ENCODE measurements around the gene FGFR2. TPM values are rescaled to one million over a fixed set of nuclear protein-coding genes. Genes with fewer than 3 reads are reported as not detected.
"Not testable (repeated sequence)": the region's sequence is repeated elsewhere in the genome, so short reads cannot be mapped to it uniquely, and the experiment has no call there.

FGFR2 gene
- total RNA-seq, 1 donor from 2014 or later = not detected

GRCh38 chr10:121574519-121575166 is 23.6 kb downstream of the FGFR2 start:
- H3K27me3 Mint-ChIP-seq (ENCODE audit: insufficient read depth) = no peaks in the 10 kb centered on the region
- H3K9me3 Mint-ChIP-seq = no peaks in the 10 kb centered on the region
- intact Hi-C loops (cut with micrococcal nuclease) = no loop called here
- no peak overlapping the region for H3K4me3 Mint-ChIP-seq
- no peak for DNase-seq (ENCODE audit: low spot score)
- H3K27ac Mint-ChIP-seq = no peak overlapping the region
- no peaks in the 10 kb centered on the region for H3K36me3 Mint-ChIP-seq (ENCODE audit: low read depth)
- H3K4me1 Mint-ChIP-seq (ENCODE audit: low read depth) = no peaks in the 10 kb centered on the region

GRCh38 chr10:121573538-121573941 is 24.7 kb downstream of the FGFR2 start:
- no peak for DNase-seq (ENCODE audit: low spot score)
- Mint-ChIP-seq H3K9me3 (no peaks in the 10 kb centered on the region), H3K36me3 (ENCODE audit: low read depth) (no peaks in the 10 kb centered on the region), H3K27ac (no peak overlapping the region), H3K27me3 (ENCODE audit: insufficient read depth) (no peaks in the 10 kb centered on the region), H3K4me1 (ENCODE audit: low read depth) (no peaks in the 10 kb centered on the region), H3K4me3 (no peak overlapping the region)
- intact Hi-C loops (cut with micrococcal nuclease) = no loop called here

GRCh38 chr10:121572859-121573537 is 25.2 kb downstream of the FGFR2 start:
- H3K4me3 Mint-ChIP-seq = no peak overlapping the region
- H3K4me1 Mint-ChIP-seq (ENCODE audit: low read depth) = no peaks in the 10 kb centered on the region
- no peaks in the 10 kb centered on the region for H3K36me3 Mint-ChIP-seq (ENCODE audit: low read depth)
- no peak overlapping the region for H3K27ac Mint-ChIP-seq
- no peaks in the 10 kb centered on the region for H3K27me3 Mint-ChIP-seq (ENCODE audit: insufficient read depth)
- no peaks in the 10 kb centered on the region for H3K9me3 Mint-ChIP-seq
- DNase-seq (ENCODE audit: low spot score) = no peak
- intact Hi-C loops (cut with micrococcal nuclease) = no loop called here

GRCh38 chr10:121570315-121570714 is 27.9 kb downstream of the FGFR2 start:
- H3K4me3 Mint-ChIP-seq = no peak overlapping the region
- no peak for DNase-seq (ENCODE audit: low spot score)
- H3K27me3 Mint-ChIP-seq (ENCODE audit: insufficient read depth) = no peaks in the 10 kb centered on the region
- no peaks in the 10 kb centered on the region for H3K36me3 Mint-ChIP-seq (ENCODE audit: low read depth)
- no peaks in the 10 kb centered on the region for H3K9me3 Mint-ChIP-seq
- H3K27ac Mint-ChIP-seq = no peak overlapping the region
- intact Hi-C loops (cut with micrococcal nuclease) = no loop called here
- H3K4me1 Mint-ChIP-seq (ENCODE audit: low read depth) = no peaks in the 10 kb centered on the region

- Mint-ChIP-seq H3K36me3 (ENCODE audit: low read depth) (no peaks in the 10 kb centered on the region), H3K9me3 (no peaks in the 10 kb centered on the region), H3K4me1 (ENCODE audit: low read depth) (no peaks in the 10 kb centered on the region), H3K27ac (no peak overlapping the region), H3K27me3 (ENCODE audit: insufficient read depth) (peaks cover 2% of the 10 kb centered on the region), H3K4me3 (no peak overlapping the region)
- DNase-seq (ENCODE audit: low spot score) = no peak
- intact Hi-C loops (cut with micrococcal nuclease) = no loop called here
These were observed 30.0 kb downstream of the FGFR2 start for GRCh38 chr10:121568275-121568674.

GRCh38 chr10:121567569-121567968 is 30.7 kb downstream of the FGFR2 start:
- Mint-ChIP-seq H3K4me1 (ENCODE audit: low read depth) (no peaks in the 10 kb centered on the region), H3K36me3 (ENCODE audit: low read depth) (no peaks in the 10 kb centered on the region), H3K27ac (no peak overlapping the region), H3K9me3 (no peaks in the 10 kb centered on the region), H3K4me3 (no peak overlapping the region), H3K27me3 (ENCODE audit: insufficient read depth) (peaks cover 2% of the 10 kb centered on the region)
- intact Hi-C loops (cut with micrococcal nuclease) = no loop called here
- no peak for DNase-seq (ENCODE audit: low spot score)

GRCh38 chr10:121566755-121567154 is 31.5 kb downstream of the FGFR2 start:
- intact Hi-C loops (cut with micrococcal nuclease) = no loop called here
- Mint-ChIP-seq H3K27me3 (ENCODE audit: insufficient read depth) (peaks cover 2% of the 10 kb centered on the region), H3K27ac (no peak overlapping the region), H3K4me3 (no peak overlapping the region), H3K4me1 (ENCODE audit: low read depth) (no peaks in the 10 kb centered on the region), H3K9me3 (no peaks in the 10 kb centered on the region), H3K36me3 (ENCODE audit: low read depth) (no peaks in the 10 kb centered on the region)
- no peak for DNase-seq (ENCODE audit: low spot score)

- Mint-ChIP-seq H3K27me3 (ENCODE audit: insufficient read depth) (peaks cover 5% of the 10 kb centered on the region), H3K36me3 (ENCODE audit: low read depth) (no peaks in the 10 kb centered on the region), H3K9me3 (no peaks in the 10 kb centered on the region), H3K27ac (no peak overlapping the region), H3K4me1 (ENCODE audit: low read depth) (no peaks in the 10 kb centered on the region), H3K4me3 (no peak overlapping the region)
- intact Hi-C loops (cut with micrococcal nuclease) = no loop called here
- no peak for DNase-seq (ENCODE audit: low spot score)
These were observed 38.8 kb downstream of the FGFR2 start for GRCh38 chr10:121559326-121560026.

- no peak for DNase-seq (ENCODE audit: low spot score)
- Mint-ChIP-seq H3K4me1 (ENCODE audit: low read depth) (no peaks in the 10 kb centered on the region), H3K4me3 (no peak overlapping the region), H3K27me3 (ENCODE audit: insufficient read depth) (peaks cover 2% of the 10 kb centered on the region), H3K27ac (no peak overlapping the region), H3K9me3 (no peaks in the 10 kb centered on the region), H3K36me3 (ENCODE audit: low read depth) (no peaks in the 10 kb centered on the region)
- intact Hi-C loops (cut with micrococcal nuclease) = no loop called here
These were observed 40.0 kb downstream of the FGFR2 start for GRCh38 chr10:121558238-121558637.

GRCh38 chr10:121556918-121557573 is 41.2 kb downstream of the FGFR2 start:
- Mint-ChIP-seq H3K4me1 (ENCODE audit: low read depth) (no peaks in the 10 kb centered on the region), H3K27ac (no peak overlapping the region), H3K4me3 (no peak overlapping the region), H3K9me3 (no peaks in the 10 kb centered on the region), H3K36me3 (ENCODE audit: low read depth) (no peaks in the 10 kb centered on the region), H3K27me3 (ENCODE audit: insufficient read depth) (peaks cover 2% of the 10 kb centered on the region)
- DNase-seq (ENCODE audit: low spot score) = no peak
- intact Hi-C loops (cut with micrococcal nuclease) = no loop called here

- no peak overlapping the region for H3K4me3 Mint-ChIP-seq
These were observed 41.8 kb downstream of the FGFR2 start for GRCh38 chr10:121556455-121556854.

GRCh38 chr10:121554916-121555315 is 43.3 kb downstream of the FGFR2 start:
- H3K4me1 Mint-ChIP-seq (ENCODE audit: low read depth); H3K36me3 Mint-ChIP-seq (ENCODE audit: low read depth); H3K4me3 Mint-ChIP-seq; H3K9me3 Mint-ChIP-seq; intact Hi-C loops (cut with micrococcal nuclease); H3K27ac Mint-ChIP-seq; DNase-seq (ENCODE audit: low spot score); H3K27me3 Mint-ChIP-seq (ENCODE audit: insufficient read depth): not testable (repeated sequence)

More at GRCh38 chr10:121556455-121556854, 41.8 kb downstream of the FGFR2 start:
- peaks cover under 1% of the 10 kb centered on the region for H3K9me3 Mint-ChIP-seq
- no peak for DNase-seq (ENCODE audit: low spot score)
- H3K36me3 Mint-ChIP-seq (ENCODE audit: low read depth) = no peaks in the 10 kb centered on the region
- intact Hi-C loops (cut with micrococcal nuclease) = no loop called here
- H3K4me1 Mint-ChIP-seq (ENCODE audit: low read depth) = no peaks in the 10 kb centered on the region
- H3K27ac Mint-ChIP-seq = no peak overlapping the region
- peaks cover 2% of the 10 kb centered on the region for H3K27me3 Mint-ChIP-seq (ENCODE audit: insufficient read depth)

Measured in activated T-helper 1 cell treated with anti-CD3 and anti-CD28 coated beads, Interleukin-12 subunit alpha, Interleukin-12 subunit beta, Interleukin-2, Interleukin-4 antibody, amounts not matched to agents 30 ng/mL and 10 ng/mL and 1 ng/mL, durations not matched to agents 14 hours and 24 hours and 36 hours (primary cell).